ENCODE results near the gene HSPA14. TPM values are rescaled to one million over a fixed set of nuclear protein-coding genes. Genes with fewer than 3 reads are reported as not detected.

Gene HSPA14
- total and polyA plus RNA-seq, 4 donors, result 5.3 to 9.0 (median 8.5) TPM

DNA sequence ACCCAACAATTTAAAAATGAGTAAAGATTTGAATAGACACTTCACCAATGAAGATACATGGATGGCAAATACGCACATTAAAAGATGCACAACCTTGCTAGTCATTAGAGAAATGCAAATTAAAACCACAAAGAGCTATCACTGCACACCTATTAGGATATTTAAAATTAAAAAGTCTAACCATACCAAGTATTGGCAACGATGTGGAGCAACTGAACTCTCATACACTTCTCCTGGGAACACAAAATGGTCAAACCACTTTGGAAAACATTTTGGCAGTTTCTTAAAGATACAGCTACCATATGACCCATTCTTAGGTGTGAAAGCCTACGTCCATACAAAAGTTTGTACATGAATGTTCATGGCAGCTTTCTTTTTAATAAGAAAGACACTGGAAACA lies 79.7 kb downstream of the HSPA14 start:
- no peaks in the 10 kb centered on the region for H3K27me3 ChIP-seq (ENCODE audit: control insufficient read depth in 4 of 4, insufficient read depth in 4 of 4, low read length in 3 of 4)
- no peak for DNase-seq (ENCODE audit: low spot score)
- H3K9ac ChIP-seq (ENCODE audit: low read depth in 1 of 2, low read length in 2 of 2), result no peak overlapping the region
- H3K36me3 ChIP-seq (ENCODE audit: control insufficient read depth in 4 of 4, insufficient read depth in 3 of 4, low read depth in 1 of 4, low read length in 3 of 4), result peaks cover 1 to 50% (median 26%) of the 10 kb centered on the region in 4 donors
- TF ChIP-seq HNF4G (IDR thresholded peaks at IDR 0.05), result no peak
- 97% methylated on average over 3 of the region's 3 CpGs for WGBS
- H3K9me3 ChIP-seq (ENCODE audit: control insufficient read depth in 4 of 4, low read length in 3 of 4), result peaks cover 2 to 10% (median 4%) of the 10 kb centered on the region in 4 donors
- no peaks in the 10 kb centered on the region for H3K4me1 ChIP-seq (ENCODE audit: control insufficient read depth in 4 of 4, insufficient read depth in 4 of 4, low read length in 3 of 4)
- no peak overlapping the region for H3K4me3 ChIP-seq (ENCODE audit: low read depth in 1 of 3, low read length in 3 of 3)
- no peak overlapping the region for H3K27ac ChIP-seq (ENCODE audit: low read depth in 1 of 2, low read length in 2 of 2)

DNA sequence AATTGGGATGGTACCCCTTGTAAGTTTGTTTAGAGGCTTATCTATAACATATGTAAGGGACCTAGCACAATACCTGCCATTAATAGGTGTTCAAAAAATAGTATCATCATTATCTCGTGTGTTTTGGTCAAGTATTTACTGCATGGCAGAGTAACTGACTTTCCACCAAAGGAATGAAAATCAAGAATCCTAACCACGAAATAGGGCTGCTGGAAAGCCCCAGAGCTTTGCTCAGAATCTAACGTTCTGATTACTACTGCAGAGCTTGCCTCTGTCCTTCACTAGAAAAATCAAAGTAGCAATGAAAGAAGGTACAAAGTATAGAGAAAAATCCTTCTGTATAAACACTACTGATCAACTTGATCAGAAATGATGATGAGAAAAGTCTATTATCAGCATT lies 80.9 kb downstream of the HSPA14 start:
- 91% methylated on average over 3 of the region's 3 CpGs for WGBS
- Histone ChIP-seq H3K4me1 (ENCODE audit: control insufficient read depth in 4 of 4, insufficient read depth in 4 of 4, low read length in 3 of 4) (no peaks in the 10 kb centered on the region), H3K36me3 (ENCODE audit: control insufficient read depth in 4 of 4, insufficient read depth in 3 of 4, low read depth in 1 of 4, low read length in 3 of 4) (peaks cover 1 to 50% (median 28%) of the 10 kb centered on the region in 4 donors), H3K4me3 (ENCODE audit: low read depth in 1 of 3, low read length in 3 of 3) (no peak overlapping the region), H3K9me3 (ENCODE audit: control insufficient read depth in 4 of 4, low read length in 3 of 4) (peaks cover 2 to 10% (median 4%) of the 10 kb centered on the region in 4 donors), H3K9ac (ENCODE audit: low read depth in 1 of 2, low read length in 2 of 2) (no peak overlapping the region), H3K27ac (ENCODE audit: low read depth in 1 of 2, low read length in 2 of 2) (no peak overlapping the region), H3K27me3 (ENCODE audit: control insufficient read depth in 4 of 4, insufficient read depth in 4 of 4, low read length in 3 of 4) (no peaks in the 10 kb centered on the region)
- no peak for DNase-seq (ENCODE audit: low spot score)
- TF ChIP-seq, protein P1, sequence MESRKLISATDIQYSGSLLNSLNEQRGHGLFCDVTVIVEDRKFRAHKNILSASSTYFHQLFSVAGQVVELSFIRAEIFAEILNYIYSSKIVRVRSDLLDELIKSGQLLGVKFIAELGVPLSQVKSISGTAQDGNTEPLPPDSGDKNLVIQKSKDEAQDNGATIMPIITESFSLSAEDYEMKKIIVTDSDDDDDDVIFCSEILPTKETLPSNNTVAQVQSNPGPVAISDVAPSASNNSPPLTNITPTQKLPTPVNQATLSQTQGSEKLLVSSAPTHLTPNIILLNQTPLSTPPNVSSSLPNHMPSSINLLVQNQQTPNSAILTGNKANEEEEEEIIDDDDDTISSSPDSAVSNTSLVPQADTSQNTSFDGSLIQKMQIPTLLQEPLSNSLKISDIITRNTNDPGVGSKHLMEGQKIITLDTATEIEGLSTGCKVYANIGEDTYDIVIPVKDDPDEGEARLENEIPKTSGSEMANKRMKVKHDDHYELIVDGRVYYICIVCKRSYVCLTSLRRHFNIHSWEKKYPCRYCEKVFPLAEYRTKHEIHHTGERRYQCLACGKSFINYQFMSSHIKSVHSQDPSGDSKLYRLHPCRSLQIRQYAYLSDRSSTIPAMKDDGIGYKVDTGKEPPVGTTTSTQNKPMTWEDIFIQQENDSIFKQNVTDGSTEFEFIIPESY (IDR thresholded peaks at IDR 0.05), result no peak
- TF ChIP-seq RAD21 (IDR thresholded peaks at IDR 0.05), result no peak
- TF ChIP-seq, protein P2, sequence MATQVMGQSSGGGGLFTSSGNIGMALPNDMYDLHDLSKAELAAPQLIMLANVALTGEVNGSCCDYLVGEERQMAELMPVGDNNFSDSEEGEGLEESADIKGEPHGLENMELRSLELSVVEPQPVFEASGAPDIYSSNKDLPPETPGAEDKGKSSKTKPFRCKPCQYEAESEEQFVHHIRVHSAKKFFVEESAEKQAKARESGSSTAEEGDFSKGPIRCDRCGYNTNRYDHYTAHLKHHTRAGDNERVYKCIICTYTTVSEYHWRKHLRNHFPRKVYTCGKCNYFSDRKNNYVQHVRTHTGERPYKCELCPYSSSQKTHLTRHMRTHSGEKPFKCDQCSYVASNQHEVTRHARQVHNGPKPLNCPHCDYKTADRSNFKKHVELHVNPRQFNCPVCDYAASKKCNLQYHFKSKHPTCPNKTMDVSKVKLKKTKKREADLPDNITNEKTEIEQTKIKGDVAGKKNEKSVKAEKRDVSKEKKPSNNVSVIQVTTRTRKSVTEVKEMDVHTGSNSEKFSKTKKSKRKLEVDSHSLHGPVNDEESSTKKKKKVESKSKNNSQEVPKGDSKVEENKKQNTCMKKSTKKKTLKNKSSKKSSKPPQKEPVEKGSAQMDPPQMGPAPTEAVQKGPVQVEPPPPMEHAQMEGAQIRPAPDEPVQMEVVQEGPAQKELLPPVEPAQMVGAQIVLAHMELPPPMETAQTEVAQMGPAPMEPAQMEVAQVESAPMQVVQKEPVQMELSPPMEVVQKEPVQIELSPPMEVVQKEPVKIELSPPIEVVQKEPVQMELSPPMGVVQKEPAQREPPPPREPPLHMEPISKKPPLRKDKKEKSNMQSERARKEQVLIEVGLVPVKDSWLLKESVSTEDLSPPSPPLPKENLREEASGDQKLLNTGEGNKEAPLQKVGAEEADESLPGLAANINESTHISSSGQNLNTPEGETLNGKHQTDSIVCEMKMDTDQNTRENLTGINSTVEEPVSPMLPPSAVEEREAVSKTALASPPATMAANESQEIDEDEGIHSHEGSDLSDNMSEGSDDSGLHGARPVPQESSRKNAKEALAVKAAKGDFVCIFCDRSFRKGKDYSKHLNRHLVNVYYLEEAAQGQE (IDR thresholded peaks at IDR 0.05), result no peak
- no peak for TF ChIP-seq TAF1 (conservative IDR thresholded peaks at IDR 0.05)
- TF ChIP-seq, protein P3, sequence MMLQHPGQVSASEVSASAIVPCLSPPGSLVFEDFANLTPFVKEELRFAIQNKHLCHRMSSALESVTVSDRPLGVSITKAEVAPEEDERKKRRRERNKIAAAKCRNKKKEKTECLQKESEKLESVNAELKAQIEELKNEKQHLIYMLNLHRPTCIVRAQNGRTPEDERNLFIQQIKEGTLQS (IDR thresholded peaks at IDR 0.05), result no peak
- no peak for TF ChIP-seq HNF4G (IDR thresholded peaks at IDR 0.05)
- TF ChIP-seq JUND (IDR thresholded peaks at IDR 0.05), result no peak
- TF ChIP-seq NR2F2 (IDR thresholded peaks at IDR 0.05), result no peak
- no peak for TF ChIP-seq FOXA2 (IDR thresholded peaks at IDR 0.05)
- TF ChIP-seq, protein P4, sequence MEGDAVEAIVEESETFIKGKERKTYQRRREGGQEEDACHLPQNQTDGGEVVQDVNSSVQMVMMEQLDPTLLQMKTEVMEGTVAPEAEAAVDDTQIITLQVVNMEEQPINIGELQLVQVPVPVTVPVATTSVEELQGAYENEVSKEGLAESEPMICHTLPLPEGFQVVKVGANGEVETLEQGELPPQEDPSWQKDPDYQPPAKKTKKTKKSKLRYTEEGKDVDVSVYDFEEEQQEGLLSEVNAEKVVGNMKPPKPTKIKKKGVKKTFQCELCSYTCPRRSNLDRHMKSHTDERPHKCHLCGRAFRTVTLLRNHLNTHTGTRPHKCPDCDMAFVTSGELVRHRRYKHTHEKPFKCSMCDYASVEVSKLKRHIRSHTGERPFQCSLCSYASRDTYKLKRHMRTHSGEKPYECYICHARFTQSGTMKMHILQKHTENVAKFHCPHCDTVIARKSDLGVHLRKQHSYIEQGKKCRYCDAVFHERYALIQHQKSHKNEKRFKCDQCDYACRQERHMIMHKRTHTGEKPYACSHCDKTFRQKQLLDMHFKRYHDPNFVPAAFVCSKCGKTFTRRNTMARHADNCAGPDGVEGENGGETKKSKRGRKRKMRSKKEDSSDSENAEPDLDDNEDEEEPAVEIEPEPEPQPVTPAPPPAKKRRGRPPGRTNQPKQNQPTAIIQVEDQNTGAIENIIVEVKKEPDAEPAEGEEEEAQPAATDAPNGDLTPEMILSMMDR (IDR thresholded peaks at IDR 0.05; ENCODE audit: low read depth, low read length, missing input control), result no peak
- TF ChIP-seq EGR1 (IDR thresholded peaks at IDR 0.05; ENCODE audit: low read depth in 2 of 2), result no peak
- TF ChIP-seq FOXA1 (IDR thresholded peaks at IDR 0.05), result no peak
- no peak for TF ChIP-seq YY1 (IDR thresholded peaks at IDR 0.05)
- TF ChIP-seq GABPA (IDR thresholded peaks at IDR 0.05 in 1 of 2, conservative IDR thresholded peaks at IDR 0.05 in 1 of 2), result no peak
- no peak for TF ChIP-seq SP1 (IDR thresholded peaks at IDR 0.05)

Other genes starting within 250 kb of the HSPA14 start
- 10 to 100 TPM; 28.5 to 58.1 TPM for gene FAM107B, start 63.4 kb upstream of the HSPA14 start, total RNA-seq
- 10 to 100 TPM; 24.9 to 33.2 TPM for gene FAM107B, start 63.4 kb upstream of the HSPA14 start, polyA plus RNA-seq
- gene CDNF, start 269 bp upstream of the HSPA14 start, total RNA-seq, result 1 to 10 TPM; 1.5 to 5.9 TPM
- 1 to 10 TPM; 2.7 to 3.1 TPM for gene CDNF, start 269 bp upstream of the HSPA14 start, polyA plus RNA-seq
- gene MSANTD7, start within 50 bp of the HSPA14 start, total RNA-seq, result 1 to 10 TPM; 5.2 to 8.5 TPM
- gene MSANTD7, start within 50 bp of the HSPA14 start, polyA plus RNA-seq, result 1 to 10 TPM in 1 of 2 donors, under 1 TPM in 1; 0.82 to 1.8 TPM
- gene SUV39H2, start 40.6 kb downstream of the HSPA14 start, total RNA-seq, result 1 to 10 TPM; 3.2 to 7.5 TPM
- gene SUV39H2, start 40.6 kb downstream of the HSPA14 start, polyA plus RNA-seq, result 1 to 10 TPM; 1.8 to 2.7 TPM
- gene DCLRE1C, start 115.8 kb downstream of the HSPA14 start, total RNA-seq, result 1 to 10 TPM; 2.8 to 9.9 TPM
- gene DCLRE1C, start 115.8 kb downstream of the HSPA14 start, polyA plus RNA-seq, result 1 to 10 TPM in 1 of 2 donors, under 1 TPM in 1; 0.93 to 3.5 TPM
- gene MEIG1, start 121.1 kb downstream of the HSPA14 start, total RNA-seq, result under 1 TPM in 1 of 2 donors, not detected in 1; 0.33 TPM
- not detected for gene MEIG1, start 121.1 kb downstream of the HSPA14 start, polyA plus RNA-seq
- under 1 TPM in 1 of 2 donors, not detected in 1; 0.42 TPM for gene OLAH, start 205.6 kb downstream of the HSPA14 start, total RNA-seq
- under 1 TPM in 1 of 2 donors, not detected in 1; 0.25 TPM for gene OLAH, start 205.6 kb downstream of the HSPA14 start, polyA plus RNA-seq